HG03575 (cell line): ENCODE results near the gene ACP3.
"Not testable (repeated sequence)": the region's sequence is repeated elsewhere in the genome, so short reads cannot be mapped to it uniquely, and the experiment has no call there.

Source experiments
- ATAC-seq: cut with Tn5 transposase; IDR thresholded peaks from one replicate; pipeline ENCODE4 v1.9.1; 2021; ENCODE audit not compliant: unreplicated experiment, insufficient number of reproducible peaks, low FRiP score; ENCODE audit errors: extremely low read depth

Gene ACP3, protein sequence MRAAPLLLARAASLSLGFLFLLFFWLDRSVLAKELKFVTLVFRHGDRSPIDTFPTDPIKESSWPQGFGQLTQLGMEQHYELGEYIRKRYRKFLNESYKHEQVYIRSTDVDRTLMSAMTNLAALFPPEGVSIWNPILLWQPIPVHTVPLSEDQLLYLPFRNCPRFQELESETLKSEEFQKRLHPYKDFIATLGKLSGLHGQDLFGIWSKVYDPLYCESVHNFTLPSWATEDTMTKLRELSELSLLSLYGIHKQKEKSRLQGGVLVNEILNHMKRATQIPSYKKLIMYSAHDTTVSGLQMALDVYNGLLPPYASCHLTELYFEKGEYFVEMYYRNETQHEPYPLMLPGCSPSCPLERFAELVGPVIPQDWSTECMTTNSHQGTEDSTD

DNA sequence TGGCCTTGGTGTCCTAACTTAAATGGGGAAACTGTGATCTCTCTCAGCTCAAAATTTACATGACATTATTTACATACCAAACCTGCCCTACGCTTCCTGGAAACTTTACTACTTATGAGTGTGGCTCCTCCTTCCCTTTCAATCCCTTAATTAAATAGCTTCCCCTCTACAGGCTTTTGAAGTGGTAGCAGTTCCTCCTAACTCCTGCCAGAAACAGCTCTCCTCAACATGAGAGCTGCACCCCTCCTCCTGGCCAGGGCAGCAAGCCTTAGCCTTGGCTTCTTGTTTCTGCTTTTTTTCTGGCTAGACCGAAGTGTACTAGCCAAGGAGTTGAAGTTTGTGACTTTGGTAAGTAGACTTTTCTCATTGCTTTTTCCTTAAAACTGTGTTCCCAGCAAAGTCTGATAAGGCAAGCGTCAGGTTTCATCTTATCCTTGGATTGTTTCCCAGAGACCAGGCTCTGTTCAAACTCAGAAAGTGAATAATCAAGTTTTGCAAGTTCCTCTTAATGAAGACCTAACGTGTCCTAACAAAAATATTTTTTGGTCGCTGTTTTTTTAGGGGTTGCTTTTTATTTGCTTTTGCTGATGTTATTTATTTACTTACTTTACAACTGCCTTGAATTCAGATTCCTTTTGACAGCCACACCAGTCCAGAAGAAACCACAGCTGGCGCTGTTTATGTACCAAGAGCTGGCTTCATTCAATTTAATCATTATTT, at the start of gene ACP3:
ACP3 (plus strand) TSS at position 179 of the 720 bp plus-strand sequence; CDS start at position 229, 50 bp downstream.
- no peak for ATAC-seq

DNA sequence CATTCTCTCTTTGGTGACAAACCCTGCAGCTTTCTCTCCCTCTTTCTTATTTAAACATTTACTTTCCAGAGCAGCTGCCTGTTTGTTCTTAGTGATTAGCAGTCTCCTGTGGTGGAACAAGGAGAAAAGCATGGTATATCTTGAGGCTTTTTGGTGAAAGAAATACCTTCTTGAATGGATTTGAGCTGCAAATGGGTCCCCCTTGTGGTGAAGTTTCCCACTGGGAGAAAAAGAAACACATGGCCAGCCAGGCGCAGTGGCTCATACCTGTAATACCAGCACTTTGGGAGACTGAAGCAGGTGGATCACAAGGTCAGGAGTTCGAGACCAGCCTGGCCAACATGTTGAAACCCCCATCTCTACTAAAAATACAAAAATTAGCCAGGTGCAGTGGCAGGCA, 48.3 kb upstream of the ACP3 start:
- no peak for ATAC-seq

DNA sequence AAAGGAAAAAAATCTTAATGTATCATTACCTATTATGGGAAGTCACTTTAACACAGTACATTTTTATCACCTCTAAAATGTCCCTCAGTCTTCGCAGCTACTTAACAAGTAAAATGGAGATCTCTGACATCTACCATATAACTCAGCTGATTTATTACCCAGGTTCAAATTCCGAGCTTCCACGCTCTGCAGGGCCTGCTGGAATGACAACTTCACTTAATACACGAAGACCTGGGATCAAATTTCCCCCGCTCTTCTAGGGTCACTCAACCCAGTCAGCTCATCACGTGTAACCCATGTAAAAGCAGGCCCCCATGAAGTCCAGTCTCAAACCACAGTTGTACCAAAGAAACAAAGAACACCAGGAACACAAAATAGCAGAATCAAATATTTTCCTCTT, 44.2 kb upstream of the ACP3 start:
- ATAC-seq: no peak

DNA sequence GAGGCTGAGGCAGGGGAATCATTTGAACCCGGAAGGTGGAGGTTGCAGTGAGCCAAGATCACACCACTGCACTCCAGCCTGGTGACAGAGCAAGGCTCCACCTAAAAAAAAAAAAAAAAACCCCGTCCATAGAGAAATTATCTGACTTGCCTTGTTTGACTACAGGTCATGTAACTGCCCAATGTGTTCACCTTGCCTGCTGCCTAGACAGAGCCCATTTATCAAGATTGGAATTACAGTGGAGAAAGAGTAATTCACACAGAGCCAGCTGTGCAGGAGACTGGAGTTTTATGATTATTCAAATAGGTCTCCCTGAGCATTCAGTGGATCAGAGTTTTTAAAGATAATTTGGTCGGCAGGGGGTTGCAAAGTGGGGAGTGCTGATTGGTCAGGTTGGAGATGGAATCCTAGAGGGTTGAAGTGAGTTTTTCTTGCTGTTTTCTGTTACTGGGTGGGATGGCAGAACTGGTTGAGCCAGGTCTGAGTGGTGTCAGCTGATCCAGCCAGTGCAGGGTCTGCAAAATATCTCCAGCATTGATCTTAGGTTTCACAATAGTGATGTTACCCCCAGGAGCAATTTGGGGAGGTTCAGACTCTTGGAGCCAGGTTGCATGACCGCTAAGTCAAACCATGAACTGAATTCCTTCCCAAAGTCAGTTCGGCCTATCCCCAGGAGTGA, 40.8 kb upstream of the ACP3 start:
- no peak for ATAC-seq

DNA sequence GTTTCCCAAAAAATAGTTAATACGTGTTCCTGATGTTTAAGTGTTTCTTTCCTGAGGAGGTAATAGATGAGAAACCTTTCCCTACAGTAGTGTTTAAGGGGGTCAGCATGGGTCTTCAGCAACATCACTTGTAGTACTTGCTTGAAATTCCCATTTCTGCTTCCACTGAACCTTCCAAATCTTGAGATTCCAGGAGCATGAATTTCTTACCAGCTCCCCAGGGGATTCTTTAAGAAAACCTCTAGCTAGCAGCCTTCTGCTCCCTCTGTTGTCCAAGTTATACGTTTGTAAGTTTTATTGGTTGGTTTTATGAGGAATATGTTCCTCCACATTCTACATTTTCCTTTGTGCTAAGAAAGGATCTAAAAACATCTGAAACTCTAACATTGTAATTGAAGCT, 38.2 kb upstream of the ACP3 start:
- no peak for ATAC-seq

DNA sequence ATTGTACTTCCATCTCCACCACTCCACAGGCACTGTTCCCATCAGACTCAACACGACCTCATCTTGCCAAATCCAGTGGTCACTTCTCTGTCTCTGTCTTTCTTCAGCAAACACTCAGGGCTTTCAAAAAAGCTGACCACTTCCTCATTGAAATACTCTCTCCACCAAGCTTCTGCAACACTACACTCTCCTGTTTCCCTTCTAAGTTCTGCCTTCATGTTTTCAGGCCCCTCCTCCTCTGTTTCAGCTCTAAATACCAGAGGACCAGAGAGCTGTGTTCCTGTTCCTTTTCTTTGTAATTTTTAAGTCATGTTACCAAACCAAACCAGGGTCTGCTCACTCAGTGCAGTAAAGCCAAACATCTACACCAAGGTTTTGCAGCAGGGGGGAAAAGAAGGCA, 33.8 kb upstream of the ACP3 start:
- no peak for ATAC-seq

DNA sequence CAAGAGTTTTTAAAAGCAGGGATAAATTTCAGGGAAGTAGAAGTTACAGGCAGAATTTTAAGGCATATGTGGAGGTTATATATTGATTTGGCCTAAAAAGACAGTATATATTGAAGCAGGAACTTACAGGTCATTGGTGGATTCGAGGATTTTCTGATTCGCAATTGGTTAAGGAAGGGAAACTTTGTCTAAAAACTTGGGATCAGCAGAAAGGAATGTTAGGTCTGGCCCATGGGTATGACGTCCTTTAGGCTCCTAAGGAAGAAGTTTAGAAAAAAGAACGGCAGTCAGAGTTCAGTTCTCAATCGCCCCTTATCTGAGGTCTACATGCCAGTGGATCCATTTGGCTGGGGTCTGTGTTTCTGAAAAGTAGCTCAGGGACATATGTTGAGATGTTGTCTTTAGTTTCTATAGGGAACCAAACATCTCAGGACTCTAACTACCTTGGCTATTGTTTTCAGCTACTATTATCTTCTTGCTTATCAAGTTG, 33.2 kb upstream of the ACP3 start:
- no peak for ATAC-seq

DNA sequence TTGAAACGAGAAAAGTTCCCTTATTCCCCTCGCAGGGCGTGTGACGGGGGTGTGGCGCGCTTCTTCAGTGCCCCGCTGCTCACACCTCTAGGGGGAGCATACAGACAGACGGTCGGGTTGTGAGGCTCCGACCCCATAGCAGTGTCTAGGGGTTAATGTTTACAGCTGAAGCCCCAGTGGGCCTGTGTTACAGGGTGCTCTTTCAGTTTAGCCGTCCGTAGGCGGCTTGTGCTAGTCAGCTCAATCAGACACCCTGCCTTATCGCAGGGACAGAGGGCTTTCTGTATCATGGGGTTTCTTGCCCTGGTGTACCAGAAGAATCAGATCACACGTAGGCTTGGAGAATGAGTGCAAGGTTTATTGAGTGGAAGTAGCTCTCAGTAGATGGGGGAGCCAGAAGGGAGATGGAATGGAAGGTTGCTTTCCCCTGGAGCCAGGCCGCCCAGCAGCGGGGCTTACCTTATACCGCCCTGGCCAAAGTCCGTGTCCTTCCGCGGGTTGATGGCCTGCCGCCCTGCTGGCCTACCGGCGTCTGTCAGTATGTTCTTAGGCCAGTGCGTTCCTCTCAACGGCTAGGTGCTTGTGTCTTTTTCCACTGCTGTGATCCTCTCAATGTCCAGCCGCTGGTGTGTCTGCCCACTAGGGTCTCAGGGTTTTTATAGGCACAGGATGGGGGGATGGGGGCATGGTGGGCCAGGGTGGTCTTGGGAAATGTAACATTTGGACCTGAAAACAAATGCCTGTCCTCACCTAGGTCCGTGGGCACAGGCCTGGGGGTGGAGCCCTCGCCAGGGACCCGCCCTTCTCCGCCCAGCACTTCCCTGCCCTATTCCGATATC, 32.2 kb upstream of the ACP3 start:
- no peak for ATAC-seq

DNA sequence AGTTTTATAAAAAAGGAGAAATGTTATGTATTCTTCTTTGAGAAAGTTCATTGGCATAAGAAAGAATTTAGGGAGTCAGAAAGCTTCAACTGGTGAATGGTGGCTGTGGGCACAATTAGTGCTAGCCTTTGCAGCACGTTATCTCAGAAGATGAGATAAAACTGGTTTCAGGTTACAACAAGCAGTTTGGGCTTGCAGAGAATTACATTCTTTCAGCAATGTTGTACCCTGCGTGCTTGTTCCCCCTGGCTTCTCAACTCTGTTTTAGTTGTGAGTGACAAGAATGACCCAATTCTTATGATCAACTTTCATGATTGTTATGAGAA, 31.6 kb upstream of the ACP3 start:
- ATAC-seq: no peak

DNA sequence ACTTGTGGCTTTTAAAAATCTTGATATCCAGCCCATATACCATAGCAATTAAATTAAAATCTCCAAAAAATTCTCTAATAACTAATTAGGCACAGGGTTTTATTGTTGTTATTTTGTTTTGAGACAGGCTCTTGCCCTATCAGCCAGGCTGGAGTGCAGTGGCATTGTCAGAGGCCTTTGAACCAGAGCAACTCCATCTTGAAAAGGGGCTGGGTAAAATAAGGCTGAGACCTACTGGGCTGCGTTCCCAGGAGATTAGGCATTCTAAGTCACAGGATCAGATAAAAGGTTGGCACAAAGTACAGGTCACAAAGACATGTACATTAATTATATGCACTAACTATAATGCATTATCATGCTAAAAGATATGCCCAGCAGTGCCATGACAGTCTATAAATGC, 31.2 kb upstream of the ACP3 start:
- ATAC-seq: no peak

DNA sequence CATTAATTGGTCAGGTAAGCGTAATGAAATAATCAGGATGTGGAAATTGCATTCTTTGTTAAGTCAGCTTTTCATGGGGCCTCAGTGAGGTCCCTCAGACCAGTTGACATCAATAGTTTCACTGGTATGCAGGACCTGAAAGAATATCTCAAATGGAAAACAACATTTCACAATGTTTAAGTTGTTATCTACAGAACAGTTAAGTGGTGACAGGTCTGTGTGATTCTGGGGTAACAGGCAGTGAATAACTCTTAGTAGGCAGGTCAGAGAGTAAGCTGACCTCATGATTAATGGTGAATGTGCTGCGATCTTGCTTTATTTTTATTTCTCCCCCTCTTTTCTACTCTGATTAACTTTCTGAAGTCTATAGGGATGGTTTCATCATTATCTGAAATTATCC, 28.9 kb upstream of the ACP3 start:
- ATAC-seq: no peak

DNA sequence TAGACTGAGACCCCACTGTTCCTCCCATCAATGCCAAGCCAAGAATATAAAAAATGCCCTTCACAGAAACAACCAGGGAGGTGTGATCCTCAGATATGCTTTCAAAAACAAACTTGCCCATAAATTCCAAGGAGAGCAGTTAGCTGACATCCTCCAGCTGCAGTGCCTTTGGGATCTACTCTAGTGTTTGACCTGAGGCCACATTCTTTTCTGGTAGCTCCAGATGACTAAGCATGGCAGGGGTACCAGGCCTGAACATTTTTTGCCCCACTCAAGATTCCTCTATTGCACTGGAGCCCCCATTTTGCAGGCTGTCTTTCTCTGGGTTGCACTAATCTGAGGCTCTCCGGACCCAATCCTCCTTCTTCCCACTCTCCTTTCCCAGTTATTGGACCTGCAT, 27.9 kb upstream of the ACP3 start:
- ATAC-seq: no peak

DNA sequence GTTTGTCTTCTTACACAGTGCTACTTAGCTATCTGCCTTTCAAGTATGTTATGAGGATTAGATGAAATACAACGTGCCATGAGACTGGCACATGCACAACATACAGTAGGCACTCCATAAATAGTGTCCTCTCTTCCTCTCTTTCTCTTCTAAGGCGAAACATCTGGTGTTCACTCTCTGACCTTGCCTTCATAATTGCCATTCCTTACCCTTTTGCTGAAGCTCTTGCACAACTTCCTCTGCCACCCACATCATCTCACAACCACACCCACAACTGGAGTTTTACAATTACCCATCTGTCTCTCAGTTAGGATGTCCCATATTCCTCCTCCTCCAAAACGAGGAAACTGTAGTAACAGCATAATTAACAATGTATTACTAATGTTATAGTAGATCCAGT, 26.4 kb upstream of the ACP3 start:
- ATAC-seq: no peak

DNA sequence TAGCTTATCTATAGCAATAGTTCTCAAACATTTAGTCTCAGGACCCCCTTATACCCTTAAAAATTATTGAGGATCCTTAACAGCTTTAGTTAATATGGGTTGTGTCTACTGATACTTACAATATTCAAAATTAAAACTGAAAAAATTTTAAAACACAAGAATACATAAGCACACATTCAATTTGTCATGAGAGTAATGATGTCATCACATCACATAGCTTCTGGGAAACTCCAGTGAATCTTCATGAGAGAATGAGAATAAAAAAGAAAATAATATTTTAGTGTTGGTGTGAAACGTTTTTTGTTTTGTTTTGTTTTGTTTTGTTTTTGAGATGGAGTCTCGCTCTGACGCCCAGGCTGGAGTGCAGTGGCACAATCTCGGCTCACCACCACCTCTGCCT, 25.2 kb upstream of the ACP3 start:
- ATAC-seq: no peak

DNA sequence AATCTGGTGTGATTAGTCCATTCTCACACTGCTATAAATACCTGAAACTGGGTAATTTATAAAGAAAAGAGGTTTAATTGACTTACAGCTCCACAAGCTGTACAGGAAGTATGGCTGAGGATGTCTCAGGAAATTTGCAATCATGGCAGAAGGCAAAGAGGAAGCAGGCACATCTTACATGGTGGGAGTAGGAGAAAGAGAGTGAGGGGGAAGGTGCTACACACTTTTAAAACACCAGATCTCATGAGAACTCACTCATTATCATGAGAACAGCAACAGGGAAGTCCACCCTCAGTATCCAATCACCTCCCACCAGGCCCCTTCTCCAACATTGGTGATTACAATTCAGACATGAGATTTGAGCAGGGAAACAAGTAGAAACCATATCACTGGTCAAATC, 24.0 kb upstream of the ACP3 start:
- ATAC-seq: no peak

DNA sequence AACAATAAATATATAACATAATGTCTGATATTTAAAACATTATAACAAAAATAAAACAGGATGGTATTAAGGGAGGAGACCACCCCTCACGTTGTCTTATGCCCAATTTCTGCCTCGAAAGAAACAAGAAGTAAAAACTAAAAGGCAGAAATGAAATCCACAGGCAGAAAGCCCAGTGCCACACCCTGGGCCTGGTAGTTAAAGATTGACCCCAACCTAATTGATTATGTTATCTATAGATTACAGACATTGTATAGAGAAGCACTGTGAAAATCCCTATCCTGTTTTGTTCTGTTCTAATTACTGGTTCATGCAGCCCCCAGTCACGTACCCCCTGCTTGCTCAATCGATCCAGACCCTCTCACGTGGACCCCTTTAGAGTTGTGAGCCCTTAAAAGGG, 22.3 kb upstream of the ACP3 start:
- ATAC-seq: no peak

DNA sequence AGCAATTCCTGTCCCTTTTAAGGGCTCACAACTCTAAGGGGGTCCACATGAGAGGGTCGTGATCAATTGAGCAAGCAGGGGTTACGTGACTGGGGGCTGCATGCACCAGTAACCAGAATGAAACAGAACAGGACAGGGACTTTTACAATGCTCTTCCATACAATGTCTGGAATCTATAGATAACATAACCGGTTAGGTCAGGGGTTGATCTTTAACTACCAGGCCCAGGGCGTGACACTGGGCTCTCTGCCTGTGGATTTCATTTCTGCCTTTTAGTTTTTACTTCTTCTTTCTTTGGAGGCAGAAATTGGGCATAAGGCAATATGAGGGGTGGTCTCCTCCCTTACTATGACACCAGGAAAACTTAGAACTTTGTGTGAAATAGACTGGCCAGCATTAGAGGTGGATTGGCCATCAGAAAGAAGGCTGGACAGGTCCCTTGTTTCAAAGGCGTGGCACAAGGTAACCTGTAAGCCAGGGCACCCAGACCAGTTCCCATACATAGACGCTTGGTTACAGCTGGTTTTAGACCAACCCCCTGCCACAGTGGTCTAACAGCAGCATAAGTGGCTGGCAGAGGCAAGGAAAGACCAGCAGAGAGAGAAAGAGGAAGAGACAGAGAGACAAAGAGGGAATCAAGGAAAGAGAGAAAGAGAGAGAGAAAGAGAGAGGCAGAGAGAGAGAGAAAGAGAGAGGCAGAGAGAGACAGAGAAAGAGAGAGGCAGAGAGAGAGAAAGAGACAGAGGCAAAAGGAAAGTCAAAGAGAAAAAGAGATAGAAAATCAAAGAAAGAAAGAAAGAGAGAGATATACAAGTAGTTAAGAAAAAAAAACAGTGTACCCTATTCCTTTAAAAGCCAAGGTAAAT, 13.6 kb upstream of the ACP3 start:
- ATAC-seq: not testable (repeated sequence)

DNA sequence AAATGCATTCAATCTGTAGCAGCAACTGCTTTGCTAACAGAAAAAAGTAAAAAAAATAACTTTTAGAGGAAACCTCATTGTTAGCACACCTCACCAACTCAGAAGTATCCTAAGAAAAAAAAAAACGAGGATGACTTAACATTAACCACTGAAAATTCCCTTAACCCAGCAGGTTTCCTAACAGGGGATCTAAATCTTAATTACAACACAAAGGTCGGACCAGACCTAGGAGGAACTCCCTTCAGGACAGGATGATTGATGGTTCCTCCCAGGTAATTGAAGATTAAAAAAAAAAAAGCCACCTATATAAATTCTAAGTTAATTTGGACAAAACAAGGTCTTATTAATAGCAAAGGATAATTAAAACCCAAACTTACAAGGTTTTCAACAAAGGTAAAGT, 12.9 kb upstream of the ACP3 start:
- ATAC-seq: not testable (repeated sequence)
